Measurements from ENCODE around the gene CENPV. TPM values are rescaled to one million over a fixed set of nuclear protein-coding genes. Genes with fewer than 3 reads are reported as not detected.

The CENPV gene
- total RNA-seq, 1 experiment from 2014 or later, result 64.6 TPM

GRCh38 chr17:16354585-16354984 is 1.3 kb upstream of the CENPV start:
- Histone ChIP-seq H3K4me3 (ENCODE audit: low read depth in 2 of 2, low read length in 2 of 2) (no peak overlapping the region), H3K4me1 (ENCODE audit: control insufficient read depth, insufficient read depth, low read length) (peaks cover 6% of the 10 kb centered on the region; the same call in 1 of the 2 replicates), H3K36me3 (ENCODE audit: control insufficient read depth, insufficient read depth, low read length) (peaks cover 2% of the 10 kb centered on the region; the same call in 1 of the 2 replicates), H3K27ac (ENCODE audit: low read length) (no peak overlapping the region), H3K27me3 (ENCODE audit: control insufficient read depth, insufficient read depth, low read length) (no peaks in the 10 kb centered on the region), H3K9me3 (ENCODE audit: control insufficient read depth, insufficient read depth, low read depth, low read length) (no peaks in the 10 kb centered on the region)
- CTCF ChIA-PET, result interaction anchor here (1.2 kb wide), 1 partner anchor 9 kb away, joined by 12 read pairs; no protein-coding TSS in a partner anchor
- no TSS peak for BruUV-seq (replicated peaks)
- in situ Hi-C loops (cut with HindIII; ENCODE audit: low pct_unique_long_range_greater_than_20kb, low sequenced_read_pairs) (no loop called here), intact Hi-C loops (cut with micrococcal nuclease; ENCODE audit: unreplicated experiment) (no loop called here)
- ATAC-seq, result no peak
- DNase-seq (ENCODE audit: low read depth, low spot score), result no peak
- POLR2A ChIA-PET, result no interaction called here
- TF ChIP-seq, protein P1, sequence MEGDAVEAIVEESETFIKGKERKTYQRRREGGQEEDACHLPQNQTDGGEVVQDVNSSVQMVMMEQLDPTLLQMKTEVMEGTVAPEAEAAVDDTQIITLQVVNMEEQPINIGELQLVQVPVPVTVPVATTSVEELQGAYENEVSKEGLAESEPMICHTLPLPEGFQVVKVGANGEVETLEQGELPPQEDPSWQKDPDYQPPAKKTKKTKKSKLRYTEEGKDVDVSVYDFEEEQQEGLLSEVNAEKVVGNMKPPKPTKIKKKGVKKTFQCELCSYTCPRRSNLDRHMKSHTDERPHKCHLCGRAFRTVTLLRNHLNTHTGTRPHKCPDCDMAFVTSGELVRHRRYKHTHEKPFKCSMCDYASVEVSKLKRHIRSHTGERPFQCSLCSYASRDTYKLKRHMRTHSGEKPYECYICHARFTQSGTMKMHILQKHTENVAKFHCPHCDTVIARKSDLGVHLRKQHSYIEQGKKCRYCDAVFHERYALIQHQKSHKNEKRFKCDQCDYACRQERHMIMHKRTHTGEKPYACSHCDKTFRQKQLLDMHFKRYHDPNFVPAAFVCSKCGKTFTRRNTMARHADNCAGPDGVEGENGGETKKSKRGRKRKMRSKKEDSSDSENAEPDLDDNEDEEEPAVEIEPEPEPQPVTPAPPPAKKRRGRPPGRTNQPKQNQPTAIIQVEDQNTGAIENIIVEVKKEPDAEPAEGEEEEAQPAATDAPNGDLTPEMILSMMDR (IDR thresholded peaks at IDR 0.05), result no peak
- no peak for TF ChIP-seq SIN3A (IDR thresholded peaks at IDR 0.05; ENCODE audit: borderline replicate concordance, insufficient read depth, low read depth, low read length)
- no peak for TF ChIP-seq TCF7L2 (IDR thresholded peaks at IDR 0.05; ENCODE audit: low read depth, low read length)
- no peak for TF ChIP-seq POLR2AphosphoS5 (IDR thresholded peaks at IDR 0.05; ENCODE audit: low read depth, low read length)
- no peak for TF ChIP-seq REST (IDR thresholded peaks at IDR 0.05; ENCODE audit: insufficient read depth in 1 of 2, low read depth in 2 of 2, low read length in 1 of 2)

- Histone ChIP-seq H3K27ac (ENCODE audit: low read length) (peak overlapping the region; percentile 84), H3K4me1 (ENCODE audit: control insufficient read depth, insufficient read depth, low read length) (peaks cover 6% of the 10 kb centered on the region; the same call in 1 of the 2 replicates), H3K9me3 (ENCODE audit: control insufficient read depth, insufficient read depth, low read depth, low read length) (no peaks in the 10 kb centered on the region), H3K36me3 (ENCODE audit: control insufficient read depth, insufficient read depth, low read length) (peaks cover 3% of the 10 kb centered on the region), H3K4me3 (ENCODE audit: low read depth in 2 of 2, low read length in 2 of 2) (peak overlapping the region; percentile 73 to 77), H3K27me3 (ENCODE audit: control insufficient read depth, insufficient read depth, low read length) (no peaks in the 10 kb centered on the region)
- ATAC-seq, result peak; percentile 80
- ChIA-PET CTCF (interaction anchor here (0.5 to 0.7 kb wide), 2 partner anchors 132 to 143 kb away, joined by 4 to 5 read pairs; no protein-coding TSS in a partner anchor), POLR2A (interaction anchor here (0.7 kb wide), 1 partner anchor 10 kb away, joined by 4 read pairs; no protein-coding TSS in a partner anchor)
- in situ Hi-C loops (cut with HindIII; ENCODE audit: low pct_unique_long_range_greater_than_20kb, low sequenced_read_pairs), result no loop called here
- TF ChIP-seq REST (IDR thresholded peaks at IDR 0.05; ENCODE audit: insufficient read depth in 1 of 2, low read depth in 2 of 2, low read length in 1 of 2), result no peak
- intact Hi-C loops (cut with micrococcal nuclease; ENCODE audit: unreplicated experiment), result no loop called here
- no peak for DNase-seq (ENCODE audit: low read depth, low spot score)
- no TSS peak for BruUV-seq (replicated peaks)
Measured at GRCh38 chr17:16352667-16353316, 477 bp downstream of the CENPV start.

Data from Panc1 (cell line).